Smooth muscle cell (in vitro differentiated cells): Measurements from ENCODE around the gene MAU2. TPM values are rescaled to one million over a fixed set of nuclear protein-coding genes. Genes with fewer than 3 reads are reported as not detected.
A peak's percentile ranks its signal among the peaks of the same experiment; 100 is the strongest.

Source experiments
- DNase-seq: peaks from one replicate; lab custom pipeline; 2025; ENCODE audit not compliant: unreplicated experiment; lab: John Stamatoyannopoulos, UW
- H2AFZ ChIP-seq: fragments of 200-600 bp; sonication (generic); 2 replicates; pipeline ENCODE4 v1.6.0; 2016; ENCODE audit warnings: antibody characterized with exemption, low read depth, mild to moderate bottlenecking
- H3F3A ChIP-seq: fragments of 200-600 bp; sonication (generic); 2 replicates; pipeline ENCODE4 v1.6.0; 2017; ENCODE audit warnings: antibody characterized with exemption, low read depth
- H3K27ac ChIP-seq: fragments of 200-600 bp; sonication (generic); 2 replicates; pipeline ENCODE4 v1.5.1; 2016; ENCODE audit warnings: low read depth, mild to moderate bottlenecking
- H3K27me3 ChIP-seq: fragments of 200-600 bp; sonication (generic); 2 replicates; pipeline ENCODE4 v1.6.1; 2016; ENCODE audit warnings: low read depth, mild to moderate bottlenecking
- H3K36me3 ChIP-seq: fragments of 200-600 bp; sonication (generic); 2 replicates; pipeline ENCODE4 v1.5.1; 2016; ENCODE audit warnings: low read depth
- H3K4me1 ChIP-seq: fragments of 200-600 bp; sonication (generic); 2 replicates; pipeline ENCODE4 v1.5.1; 2016; ENCODE audit warnings: low read depth
- H3K4me2 ChIP-seq: fragments of 200-600 bp; sonication (generic); 2 replicates; pipeline ENCODE4 v1.6.0; 2016; ENCODE audit warnings: mild to moderate bottlenecking
- H3K4me3 ChIP-seq: fragments of 200-600 bp; sonication (generic); 2 replicates; pipeline ENCODE4 v1.5.1; 2016; ENCODE audit warnings: mild to moderate bottlenecking
- H3K79me2 ChIP-seq: fragments of 200-600 bp; sonication (generic); 2 replicates; pipeline ENCODE4 v1.6.0; 2016; ENCODE audit warnings: low read depth, mild to moderate bottlenecking
- H3K9ac ChIP-seq: fragments of 200-600 bp; sonication (generic); 2 replicates; pipeline ENCODE4 v1.6.0; 2016; ENCODE audit warnings: low read depth
- H3K9me3 ChIP-seq: fragments of 200-600 bp; sonication (generic); replicated peaks from 2 replicates; pipeline ENCODE4 v1.5.1; 2016; ENCODE audit warnings: low read depth
- H4K20me1 ChIP-seq: fragments of 200-600 bp; sonication (generic); 2 replicates; pipeline ENCODE4 v1.6.0; 2016; ENCODE audit warnings: low read depth
- WGBS: methylation state at CpG from one replicate; pipeline ENCODE4 v1.1.7; 2016; ENCODE audit warnings: low lambda C conversion rate; 5-methylcytosine and 5-hydroxymethylcytosine counted together
- polyA plus RNA-seq: library from polyadenylated mRNA; unstranded; fragments of >200 nt; fragmentation: Nextera tagmentation; extraction: Ambion mirVana; gene quantifications from 2 replicates; pipeline ENCODE4 v1.2.1, GENCODE V29; 2016
- total RNA-seq: library from RNA; depleted of rRNA; stranded (reverse); fragments of >200 nt; gene quantifications from 2 replicates; pipeline ENCODE4 v1.2.3, GENCODE V29; 2014
- TF ChIP-seq, protein P1 (sequence below): fragments of 200-600 bp; sonication (generic); IDR thresholded peaks from 2 replicates; pipeline ENCODE4 v1.5.1; 2017; ENCODE audit warnings: borderline replicate concordance, mild to moderate bottlenecking, antibody characterized with exemption; ENCODE audit not compliant: insufficient read depth, poor library complexity, severe bottlenecking

Gene MAU2
- total and polyA plus RNA-seq, 2 experiments from 2014 or later: 19.9 to 28.0 TPM

DNA sequence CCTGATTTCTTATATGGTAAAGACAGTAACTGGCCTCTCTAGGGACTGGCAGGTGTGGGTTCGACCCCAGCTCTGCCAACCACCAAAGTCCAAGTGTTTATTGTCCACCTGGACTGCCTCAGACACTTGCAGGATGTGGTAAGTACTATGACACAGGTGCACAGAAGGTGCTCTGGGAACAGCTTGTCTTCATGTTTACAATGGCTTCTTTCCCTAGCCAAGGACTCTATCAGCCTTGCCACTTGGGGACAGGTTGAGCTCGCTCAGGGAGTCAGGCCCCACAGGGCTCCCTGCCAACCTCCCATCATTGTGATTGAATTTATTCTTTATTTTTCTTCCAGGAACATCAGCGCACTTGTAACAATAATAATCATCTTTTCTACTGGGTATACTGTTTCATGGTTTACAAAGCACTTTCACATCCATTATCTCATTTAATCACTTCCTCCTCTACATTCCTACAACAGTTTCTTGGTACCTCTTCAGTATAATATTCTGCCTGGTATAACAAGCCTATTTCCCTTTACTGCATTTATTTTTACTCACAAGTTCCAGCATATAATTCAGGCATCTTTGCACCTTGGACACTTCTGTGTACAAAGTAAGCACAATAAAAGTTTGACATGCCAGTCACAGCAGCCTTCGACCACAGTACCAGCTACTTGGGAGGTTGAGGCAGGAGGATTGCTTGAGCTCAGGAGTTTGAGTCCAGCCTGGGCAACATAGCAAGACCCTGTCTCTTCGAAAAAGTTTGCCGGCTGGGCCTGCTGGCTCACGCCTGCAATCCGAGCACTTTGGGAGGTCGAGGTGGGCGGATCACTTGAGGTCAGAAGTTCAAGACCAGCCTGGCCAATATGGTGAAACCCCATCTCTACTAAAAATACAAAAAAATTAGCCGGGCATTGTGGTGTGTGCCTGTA lies 60.6 kb downstream of the MAU2 start:
- peaks cover 4% of the 10 kb centered on the region for H3F3A ChIP-seq
- H3K4me1 ChIP-seq: no peaks in the 10 kb centered on the region
- no peaks in the 10 kb centered on the region for H4K20me1 ChIP-seq
- H3K36me3 ChIP-seq: no peaks in the 10 kb centered on the region
- H3K9ac ChIP-seq: no peak overlapping the region
- no peaks in the 10 kb centered on the region for H3K27me3 ChIP-seq
- no peak overlapping the region for H3K27ac ChIP-seq
- no peaks in the 10 kb centered on the region for H3K9me3 ChIP-seq
- H3K4me3 ChIP-seq: no peak overlapping the region
- 95% methylated on average over 11 of the region's 11 CpGs for WGBS
- TF ChIP-seq, protein P1, sequence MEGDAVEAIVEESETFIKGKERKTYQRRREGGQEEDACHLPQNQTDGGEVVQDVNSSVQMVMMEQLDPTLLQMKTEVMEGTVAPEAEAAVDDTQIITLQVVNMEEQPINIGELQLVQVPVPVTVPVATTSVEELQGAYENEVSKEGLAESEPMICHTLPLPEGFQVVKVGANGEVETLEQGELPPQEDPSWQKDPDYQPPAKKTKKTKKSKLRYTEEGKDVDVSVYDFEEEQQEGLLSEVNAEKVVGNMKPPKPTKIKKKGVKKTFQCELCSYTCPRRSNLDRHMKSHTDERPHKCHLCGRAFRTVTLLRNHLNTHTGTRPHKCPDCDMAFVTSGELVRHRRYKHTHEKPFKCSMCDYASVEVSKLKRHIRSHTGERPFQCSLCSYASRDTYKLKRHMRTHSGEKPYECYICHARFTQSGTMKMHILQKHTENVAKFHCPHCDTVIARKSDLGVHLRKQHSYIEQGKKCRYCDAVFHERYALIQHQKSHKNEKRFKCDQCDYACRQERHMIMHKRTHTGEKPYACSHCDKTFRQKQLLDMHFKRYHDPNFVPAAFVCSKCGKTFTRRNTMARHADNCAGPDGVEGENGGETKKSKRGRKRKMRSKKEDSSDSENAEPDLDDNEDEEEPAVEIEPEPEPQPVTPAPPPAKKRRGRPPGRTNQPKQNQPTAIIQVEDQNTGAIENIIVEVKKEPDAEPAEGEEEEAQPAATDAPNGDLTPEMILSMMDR: no peak
- peaks cover 10% of the 10 kb centered on the region for H3K79me2 ChIP-seq
- no peak overlapping the region for H2AFZ ChIP-seq
- DNase-seq: no peak
- no peak overlapping the region for H3K4me2 ChIP-seq

GRCh38 chr19:19382118-19382517 lies 61.5 kb downstream of the MAU2 start:
- Histone ChIP-seq H3K36me3 (no peaks in the 10 kb centered on the region), H3K4me3 (no peak overlapping the region), H2AFZ (no peak overlapping the region), H3K79me2 (peaks cover 18% of the 10 kb centered on the region), H3K4me2 (no peak overlapping the region), H3K9me3 (no peaks in the 10 kb centered on the region), H3F3A (peaks cover 4% of the 10 kb centered on the region), H3K4me1 (peaks cover 8% of the 10 kb centered on the region), H3K9ac (no peak overlapping the region), H3K27ac (no peak overlapping the region), H4K20me1 (no peaks in the 10 kb centered on the region), H3K27me3 (no peaks in the 10 kb centered on the region)
- no peak for DNase-seq
- 88% methylated on average over 8 of the region's 8 CpGs for WGBS
- TF ChIP-seq, protein P1: no peak

DNA sequence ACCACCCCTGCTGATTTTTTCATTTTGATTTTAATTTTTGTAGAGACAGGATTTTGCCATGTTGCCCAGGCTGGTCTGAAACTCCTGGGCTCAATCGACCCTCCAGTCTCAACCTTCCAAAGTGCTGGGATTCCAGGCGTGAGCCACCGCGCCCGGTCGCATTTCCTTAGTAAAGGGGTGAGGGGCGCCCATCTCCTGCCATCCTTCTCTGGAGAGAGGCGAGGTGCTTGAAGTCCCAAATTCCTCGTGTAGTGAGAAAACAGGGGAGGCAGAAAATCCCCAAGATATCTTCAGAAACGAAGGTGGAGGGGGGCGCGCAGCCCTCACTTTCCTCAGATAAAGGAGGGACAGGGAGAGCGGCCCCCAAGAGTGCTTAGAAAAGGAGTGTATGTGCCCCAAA lies 63.9 kb downstream of the MAU2 start:
- H3K4me2 ChIP-seq: peak overlapping the region; percentile 81
- H3F3A ChIP-seq: peaks cover 4% of the 10 kb centered on the region
- DNase-seq: no peak
- H4K20me1 ChIP-seq: no peaks in the 10 kb centered on the region
- H3K9me3 ChIP-seq: no peaks in the 10 kb centered on the region
- H3K36me3 ChIP-seq: no peaks in the 10 kb centered on the region
- WGBS: 85% methylated on average over 13 of the region's 13 CpGs
- H3K27me3 ChIP-seq: no peaks in the 10 kb centered on the region
- H3K4me1 ChIP-seq: peaks cover 8% of the 10 kb centered on the region
- H3K4me3 ChIP-seq: peak overlapping the region; percentile 52
- H3K79me2 ChIP-seq: peaks cover 36% of the 10 kb centered on the region
- H3K27ac ChIP-seq: no peak overlapping the region
- H2AFZ ChIP-seq: no peak overlapping the region
- H3K9ac ChIP-seq: peak overlapping the region; percentile 67
- TF ChIP-seq, protein P1: no peak
